ENCODE data around the gene ARID3C.

The ARID3C gene

DNA sequence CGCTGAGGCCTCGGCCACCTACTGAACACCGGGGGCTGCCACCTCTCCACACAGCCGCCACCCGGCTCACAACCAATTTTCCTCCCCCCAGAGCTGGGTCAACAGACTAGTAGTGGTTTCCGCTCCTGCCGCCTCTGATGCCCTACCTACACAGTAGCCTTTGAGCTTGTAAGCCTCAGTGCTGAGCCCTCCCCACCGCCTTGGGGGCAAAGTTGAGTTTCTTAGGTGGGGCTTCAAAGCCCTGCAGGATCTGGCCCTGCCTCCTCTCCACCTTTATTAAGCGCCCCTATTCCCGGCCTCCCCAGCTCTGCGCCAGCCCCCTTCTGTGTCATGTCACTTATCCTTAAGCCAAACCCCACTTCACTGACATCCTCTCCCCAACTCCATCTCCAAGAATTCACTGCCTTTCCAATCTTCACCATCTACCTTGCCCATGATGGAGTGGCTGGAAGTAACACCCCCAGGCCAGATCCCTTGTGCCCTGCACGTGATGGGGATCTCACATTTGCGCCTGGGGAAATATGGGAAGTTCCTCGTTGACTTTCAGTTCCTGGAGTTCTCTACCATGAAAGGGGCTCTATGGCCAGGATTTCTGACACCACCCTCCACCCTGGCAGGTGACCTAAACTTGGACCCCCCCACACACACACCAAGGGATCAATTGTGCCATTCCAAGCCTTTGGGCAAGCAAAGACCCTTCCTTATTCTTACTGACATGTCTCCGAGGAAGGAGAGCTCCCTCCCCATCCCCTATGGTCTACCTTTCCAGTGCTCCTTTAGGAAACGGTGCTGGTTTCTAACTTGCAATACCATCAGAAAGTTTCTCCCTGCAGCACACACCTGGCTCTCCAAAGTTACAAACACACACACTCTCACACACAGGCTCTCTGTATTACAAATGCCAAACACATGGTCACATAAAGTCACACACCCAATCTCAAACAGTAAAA, 36.7 kb downstream of the ARID3C start:
- H3K4me3 ChIP-seq (ENCODE audit: low read depth, low read length), result no peak overlapping the region
- TF ChIP-seq, protein P1, sequence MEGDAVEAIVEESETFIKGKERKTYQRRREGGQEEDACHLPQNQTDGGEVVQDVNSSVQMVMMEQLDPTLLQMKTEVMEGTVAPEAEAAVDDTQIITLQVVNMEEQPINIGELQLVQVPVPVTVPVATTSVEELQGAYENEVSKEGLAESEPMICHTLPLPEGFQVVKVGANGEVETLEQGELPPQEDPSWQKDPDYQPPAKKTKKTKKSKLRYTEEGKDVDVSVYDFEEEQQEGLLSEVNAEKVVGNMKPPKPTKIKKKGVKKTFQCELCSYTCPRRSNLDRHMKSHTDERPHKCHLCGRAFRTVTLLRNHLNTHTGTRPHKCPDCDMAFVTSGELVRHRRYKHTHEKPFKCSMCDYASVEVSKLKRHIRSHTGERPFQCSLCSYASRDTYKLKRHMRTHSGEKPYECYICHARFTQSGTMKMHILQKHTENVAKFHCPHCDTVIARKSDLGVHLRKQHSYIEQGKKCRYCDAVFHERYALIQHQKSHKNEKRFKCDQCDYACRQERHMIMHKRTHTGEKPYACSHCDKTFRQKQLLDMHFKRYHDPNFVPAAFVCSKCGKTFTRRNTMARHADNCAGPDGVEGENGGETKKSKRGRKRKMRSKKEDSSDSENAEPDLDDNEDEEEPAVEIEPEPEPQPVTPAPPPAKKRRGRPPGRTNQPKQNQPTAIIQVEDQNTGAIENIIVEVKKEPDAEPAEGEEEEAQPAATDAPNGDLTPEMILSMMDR (IDR thresholded peaks at IDR 0.05; ENCODE audit: low read depth, low read length), result no peak; the same call in 1 of the 2 replicates

DNA sequence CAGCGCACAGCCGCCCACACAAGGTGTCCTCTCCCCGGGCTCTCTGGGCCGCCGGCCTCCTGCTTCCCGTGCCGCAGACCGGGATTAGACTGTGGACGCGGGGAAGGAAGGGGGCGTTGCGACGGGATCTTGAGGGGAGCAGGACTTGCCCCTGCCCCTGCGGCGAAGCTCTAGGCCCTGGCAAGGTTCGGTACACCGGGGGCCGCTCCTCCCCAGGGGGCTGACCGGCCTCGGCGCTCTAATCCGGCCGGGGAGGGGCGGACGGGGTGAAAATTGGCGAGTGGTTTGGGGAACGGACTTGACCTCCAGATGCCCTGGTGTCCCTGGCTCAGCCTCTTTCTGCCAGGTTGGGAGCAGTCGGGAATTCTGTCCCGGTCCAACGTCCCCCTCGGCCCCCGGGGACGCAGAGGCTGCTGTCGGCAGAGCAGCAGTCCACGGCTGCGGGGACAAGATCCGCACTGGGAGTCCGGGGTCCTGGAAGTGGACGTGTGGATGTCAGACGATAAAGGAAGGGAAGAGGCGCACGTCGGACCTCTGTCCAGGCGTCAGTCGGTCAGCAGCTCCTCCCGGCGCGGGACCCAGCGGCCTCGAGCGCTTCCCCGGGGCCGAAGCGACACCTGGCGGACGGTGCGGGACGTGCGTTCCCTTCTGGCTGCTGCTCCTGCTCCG, 37.5 kb downstream of the ARID3C start:
- TF ChIP-seq, protein P1 (IDR thresholded peaks at IDR 0.05; ENCODE audit: low read depth, low read length), result peak; percentile 85
- no peak overlapping the region for H3K4me3 ChIP-seq (ENCODE audit: low read depth, low read length)

DNA sequence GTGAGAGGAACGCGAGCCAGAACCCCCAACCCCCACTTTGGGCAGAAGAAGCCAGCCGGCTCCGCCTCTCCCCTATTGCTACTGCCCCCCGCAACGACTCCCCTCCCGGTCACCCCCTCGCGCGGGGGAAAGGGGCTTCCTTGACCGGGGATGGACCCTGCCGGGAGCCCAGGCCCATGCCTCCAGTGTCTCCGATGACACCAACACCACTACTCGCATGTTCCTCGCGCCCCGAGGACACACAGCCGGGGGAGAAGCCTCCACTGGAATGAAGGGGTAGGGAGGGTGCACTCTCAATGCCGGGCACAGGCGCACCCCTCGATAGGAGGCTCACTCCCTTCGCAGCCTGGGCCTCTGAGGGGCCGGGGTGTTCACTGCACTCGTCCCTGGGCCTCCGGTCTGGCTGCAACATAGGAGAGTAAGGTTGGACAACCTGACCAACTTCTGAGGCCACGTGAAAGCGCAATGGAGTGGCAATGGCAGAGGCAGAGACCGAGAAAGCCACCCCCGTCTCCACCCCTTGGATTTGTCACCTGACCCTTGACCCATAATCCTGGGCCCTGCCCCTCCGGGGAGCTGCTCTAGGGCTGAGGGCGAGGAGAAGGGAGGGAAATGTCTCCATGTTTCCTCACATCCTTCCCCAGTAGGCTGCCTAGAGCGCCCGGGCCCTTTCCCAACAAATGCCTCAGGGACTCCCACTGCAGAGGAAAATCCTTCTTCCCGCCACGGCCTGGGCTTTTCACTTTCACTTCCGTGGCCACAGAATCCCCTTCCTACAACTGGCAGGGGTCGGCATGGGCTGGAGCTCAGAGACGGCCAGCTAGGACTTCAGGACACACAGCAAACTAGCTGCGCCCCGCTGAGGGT, 38.3 kb downstream of the ARID3C start:
- H3K4me3 ChIP-seq (ENCODE audit: low read depth, low read length), result no peak overlapping the region
- TF ChIP-seq, protein P1 (IDR thresholded peaks at IDR 0.05; ENCODE audit: low read depth, low read length), result no peak

DNA sequence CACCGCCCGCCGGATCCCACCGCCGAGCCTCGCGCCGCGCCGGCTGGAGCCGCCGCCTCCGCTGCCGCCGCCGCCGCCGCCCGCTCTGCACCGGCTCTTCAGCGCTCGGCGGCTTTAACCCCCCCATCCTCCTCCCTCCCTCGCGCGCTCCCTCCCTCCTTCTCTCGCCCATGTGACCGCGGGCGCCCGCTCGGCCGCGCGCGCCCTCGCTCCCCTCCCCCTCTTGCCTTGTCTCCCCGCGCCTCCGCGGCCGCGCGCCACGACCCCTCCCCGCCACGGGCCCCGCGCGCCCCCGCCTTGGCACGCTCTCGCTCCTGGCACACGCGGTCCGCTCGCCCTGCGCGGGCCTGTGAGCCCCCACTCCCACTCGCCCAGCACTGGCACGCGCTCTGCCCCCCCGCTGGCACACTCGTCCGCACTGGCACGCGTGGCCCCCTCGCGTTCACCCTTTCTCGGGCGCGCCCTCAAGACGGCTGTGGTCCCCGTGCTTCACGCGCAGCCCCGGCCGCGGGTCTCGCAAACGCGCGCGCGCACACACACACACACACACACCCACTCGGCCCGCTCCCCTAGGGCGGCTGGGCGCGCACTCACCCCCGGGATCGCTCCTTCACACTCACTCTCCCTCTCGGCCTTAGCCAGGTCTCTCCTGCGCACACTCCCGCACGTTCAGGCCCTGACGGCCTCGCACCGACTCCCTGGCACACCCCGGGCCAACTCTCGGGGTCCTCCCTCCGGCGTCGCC, 39.1 kb downstream of the ARID3C start, which contains the start of gene CNTFR:
CNTFR (minus strand) TSS at position 89 of the 745 bp plus-strand sequence. CDS start 20,743 bp downstream, outside the sequence.
- no peak within 1 kb of the TSS for H3K4me3 ChIP-seq (ENCODE audit: low read depth, low read length)

DNA sequence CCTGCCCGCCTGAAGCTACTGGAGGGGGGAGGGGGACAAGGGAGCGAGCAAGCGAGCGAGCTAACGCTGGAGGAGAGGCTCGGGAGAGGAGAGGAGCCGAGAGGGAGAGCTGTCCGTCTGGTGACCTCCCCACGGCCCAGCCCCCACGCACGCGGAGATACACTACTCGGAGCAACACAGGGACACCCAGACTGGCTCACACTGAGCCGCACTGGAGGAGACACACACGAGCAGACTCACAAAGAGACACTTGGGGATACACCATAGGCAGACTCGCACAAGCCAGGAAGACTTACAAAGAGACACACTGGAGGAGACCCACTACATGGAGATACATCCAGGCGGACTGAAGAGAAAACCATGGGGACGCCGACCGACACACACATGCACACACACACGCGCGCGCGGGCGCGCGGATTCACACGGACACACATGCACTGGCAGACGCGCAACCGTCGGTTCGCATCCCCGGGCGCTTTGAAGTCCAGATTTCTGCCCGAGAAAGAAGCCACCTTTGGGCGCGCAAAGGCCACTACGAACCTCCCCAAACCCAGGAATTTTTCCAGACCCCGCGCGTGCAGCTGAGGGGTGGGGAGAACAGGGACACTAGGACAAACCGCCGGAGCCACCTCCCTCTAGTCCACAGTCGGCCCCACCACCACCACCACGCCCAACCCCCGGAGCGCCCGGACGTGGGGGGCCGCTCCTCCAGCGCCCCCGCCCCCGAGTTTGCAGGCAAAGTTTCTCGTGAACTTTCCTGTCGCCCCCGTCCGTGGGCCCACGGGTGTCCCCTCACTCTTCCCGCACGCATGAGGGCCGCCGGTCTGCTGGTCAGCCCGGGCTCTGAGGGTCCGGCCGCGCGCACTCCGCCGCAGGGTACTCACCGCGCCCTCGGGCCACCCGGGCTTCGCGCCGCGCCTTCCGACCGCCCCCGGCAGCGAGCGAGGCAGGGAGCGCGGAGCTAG, 39.9 kb downstream of the ARID3C start:
- TF ChIP-seq, protein P1 (IDR thresholded peaks at IDR 0.05; ENCODE audit: low read depth, low read length), result no peak
- no peak overlapping the region for H3K4me3 ChIP-seq (ENCODE audit: low read depth, low read length)

More for the DNA sequence above, 39.1 kb downstream of the ARID3C start, which contains the start of gene CNTFR:
- TF ChIP-seq, protein P1 (IDR thresholded peaks at IDR 0.05; ENCODE audit: low read depth, low read length), result no peak
